D341Med (cell line): ENCODE data around the gene ZBED6.
"Not testable (repeated sequence)": the region's sequence is repeated elsewhere in the genome, so short reads cannot be mapped to it uniquely, and the experiment has no call there.

Experiments
- DNase-seq: peaks from one replicate; pipeline ENCODE4 v3.0.0; 2012; ENCODE audit warnings: low spot score

Gene ZBED6

DNA sequence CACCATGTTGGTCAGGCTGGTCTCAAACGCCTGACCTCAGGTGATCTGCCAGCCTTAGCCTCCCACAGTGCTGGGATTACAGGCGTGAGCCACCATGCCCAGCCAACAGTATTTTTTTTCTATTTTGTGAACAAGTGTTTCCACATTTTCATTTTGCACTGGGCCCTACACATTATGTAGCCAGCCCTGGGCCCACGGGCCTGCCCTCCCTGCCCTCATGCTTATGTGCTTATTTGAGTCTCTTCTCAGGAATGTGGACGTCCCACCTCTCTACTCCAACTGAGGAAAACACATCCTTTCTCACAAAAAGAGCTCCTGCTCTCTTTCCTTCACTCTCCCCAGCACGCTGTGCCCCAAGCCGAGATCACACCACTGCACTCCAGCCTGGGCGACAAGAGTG is 13.5 kb upstream of the ZBED6 start:
- no peak for DNase-seq

DNA sequence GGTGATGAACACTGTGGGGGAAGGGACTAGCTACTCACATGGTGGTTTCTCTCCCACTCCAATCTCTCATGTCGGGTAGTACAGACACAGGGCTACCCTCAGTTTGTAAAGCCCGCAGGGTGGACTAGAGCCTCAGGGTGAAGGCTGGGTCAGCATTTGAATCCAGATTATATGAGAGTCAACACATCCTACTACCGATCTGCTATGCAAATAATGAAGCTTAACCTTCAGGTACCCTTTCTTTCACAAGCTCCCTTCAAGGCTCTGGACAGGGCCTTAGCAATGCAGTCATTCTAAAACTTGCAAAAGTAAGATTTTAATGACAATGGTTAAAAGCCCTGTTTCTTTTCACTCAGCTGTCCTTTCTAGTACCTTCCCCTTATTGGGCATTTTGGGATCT is 5.5 kb upstream of the ZBED6 start:
- no peak for DNase-seq

DNA sequence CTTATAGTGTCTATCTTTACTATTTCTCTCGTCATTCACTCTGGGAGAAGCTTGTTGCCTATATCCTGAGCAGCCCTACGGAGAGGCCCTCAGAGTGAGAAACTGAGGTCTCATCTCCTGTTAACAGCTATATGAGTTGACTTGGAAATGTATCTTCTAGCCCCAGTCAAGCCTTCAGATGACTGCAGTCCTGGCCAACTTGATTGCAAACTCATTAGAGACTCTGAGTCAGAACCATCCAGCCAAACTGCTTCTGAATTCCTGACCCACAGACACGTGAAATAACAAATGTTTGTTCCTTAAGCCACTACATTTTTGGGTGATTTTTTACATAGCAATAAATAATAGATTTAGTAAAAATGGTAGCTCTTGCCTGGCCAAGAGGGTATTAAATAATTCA is 3.9 kb upstream of the ZBED6 start:
- no peak for DNase-seq

DNA sequence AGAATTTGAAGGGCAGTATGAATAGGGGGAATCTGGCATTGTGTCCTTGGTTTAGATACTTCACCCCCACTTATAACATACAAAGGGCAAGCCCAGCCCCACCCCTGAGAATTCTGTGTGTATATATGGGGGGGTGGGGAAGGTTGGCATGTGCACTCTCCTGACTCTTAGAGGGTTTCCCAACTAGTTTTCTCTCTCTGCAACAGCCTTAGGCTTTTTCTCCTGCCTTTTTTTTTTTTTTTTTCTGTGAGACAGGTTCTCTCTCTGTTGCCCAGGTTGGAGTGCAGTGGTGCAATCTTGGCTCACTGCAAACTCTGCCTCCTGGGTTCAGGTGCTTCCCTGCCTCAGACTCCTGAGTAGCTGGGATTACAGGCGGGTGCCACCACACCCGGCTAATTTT is 2.9 kb upstream of the ZBED6 start:
- DNase-seq, result no peak

DNA sequence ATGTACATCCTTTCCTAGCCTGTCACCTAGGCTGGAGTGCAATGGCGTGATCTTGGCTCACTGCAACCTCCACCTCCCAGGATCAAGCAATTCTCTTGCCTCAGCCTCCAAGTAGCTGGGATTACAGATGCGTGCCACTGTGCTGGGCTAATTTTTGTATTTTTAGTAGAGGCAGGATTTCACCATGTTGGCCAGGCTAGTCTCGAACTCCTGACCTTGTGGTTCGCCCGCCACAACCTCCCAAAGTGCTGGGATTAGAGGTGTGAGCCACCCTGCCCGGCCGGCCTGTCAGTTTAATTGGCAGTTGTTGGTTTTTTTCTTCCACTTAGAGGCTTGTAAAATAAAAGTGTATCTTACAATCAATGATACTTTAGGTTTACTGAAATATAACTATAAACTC is 1.9 kb upstream of the ZBED6 start:
- DNase-seq, result not testable (repeated sequence)

DNA sequence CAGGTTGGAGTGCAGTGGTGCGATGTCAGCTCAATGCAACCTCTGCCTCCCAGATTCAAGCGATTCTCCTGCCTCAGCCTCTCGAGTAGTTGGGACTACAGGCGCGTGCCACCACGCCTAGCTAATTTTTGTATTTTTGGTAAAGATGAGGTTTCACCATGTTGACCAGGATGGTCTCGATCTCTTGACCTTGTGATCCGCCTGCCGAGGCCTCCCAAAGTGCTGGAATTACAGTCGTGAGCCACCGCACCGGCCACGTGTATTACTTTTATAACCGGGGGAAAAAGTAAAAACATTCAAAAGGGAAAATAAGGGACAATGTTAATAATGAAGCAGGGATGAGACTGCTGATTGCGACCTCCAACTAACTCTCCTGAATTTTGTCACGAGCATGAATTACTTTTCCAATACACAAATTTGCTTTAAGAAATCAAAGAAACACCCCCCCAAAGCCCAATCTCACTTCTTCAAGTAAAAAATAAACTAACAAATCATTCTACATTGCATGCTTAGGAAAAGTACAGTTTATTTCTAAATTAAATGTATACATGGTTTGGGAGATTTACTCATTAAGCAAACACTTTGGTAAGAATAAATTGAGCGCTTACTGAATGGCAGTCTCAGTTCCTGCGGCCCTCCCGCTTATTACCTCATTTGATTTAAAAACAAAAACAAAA is 521 bp upstream of the ZBED6 start:
- DNase-seq, result no peak

DNA sequence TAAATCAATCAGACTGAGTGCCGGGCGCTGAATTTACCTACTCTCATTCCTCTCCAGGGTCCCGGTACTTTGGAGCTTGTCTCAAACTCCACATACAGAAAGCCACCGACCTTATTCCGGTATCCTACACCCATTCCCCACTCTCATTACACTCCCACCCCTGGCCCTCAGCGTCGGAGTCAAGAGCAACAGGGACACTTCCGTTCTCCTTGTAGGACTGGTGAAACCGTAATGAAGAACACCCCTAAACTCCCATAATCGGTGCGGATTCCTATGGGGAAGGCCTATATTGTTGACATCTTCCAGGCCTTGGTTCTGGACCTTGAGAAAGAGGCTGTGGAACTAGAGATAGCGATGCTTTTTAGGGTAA is 798 bp downstream of the ZBED6 start:
- peak; percentile 31 for DNase-seq

DNA sequence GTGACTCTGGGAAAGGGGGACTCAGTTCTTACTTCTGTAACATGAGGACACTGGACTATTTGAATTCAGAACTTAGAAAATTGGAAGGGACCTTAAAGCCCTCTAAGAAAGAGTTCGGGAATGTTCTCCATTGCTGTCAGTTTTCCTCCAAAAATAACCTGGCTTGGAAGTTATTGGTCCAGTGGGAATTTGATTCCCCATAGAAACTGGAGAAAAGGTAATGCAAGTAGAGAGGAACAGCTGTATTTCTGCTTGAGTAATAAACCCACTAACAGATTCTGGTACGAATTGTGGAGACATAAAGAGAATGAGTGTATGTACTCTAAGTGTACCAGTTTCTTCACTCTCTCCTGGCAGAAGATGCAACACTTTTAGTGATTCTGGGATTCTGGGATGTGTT is 1.8 kb downstream of the ZBED6 start:
- DNase-seq, result no peak

DNA sequence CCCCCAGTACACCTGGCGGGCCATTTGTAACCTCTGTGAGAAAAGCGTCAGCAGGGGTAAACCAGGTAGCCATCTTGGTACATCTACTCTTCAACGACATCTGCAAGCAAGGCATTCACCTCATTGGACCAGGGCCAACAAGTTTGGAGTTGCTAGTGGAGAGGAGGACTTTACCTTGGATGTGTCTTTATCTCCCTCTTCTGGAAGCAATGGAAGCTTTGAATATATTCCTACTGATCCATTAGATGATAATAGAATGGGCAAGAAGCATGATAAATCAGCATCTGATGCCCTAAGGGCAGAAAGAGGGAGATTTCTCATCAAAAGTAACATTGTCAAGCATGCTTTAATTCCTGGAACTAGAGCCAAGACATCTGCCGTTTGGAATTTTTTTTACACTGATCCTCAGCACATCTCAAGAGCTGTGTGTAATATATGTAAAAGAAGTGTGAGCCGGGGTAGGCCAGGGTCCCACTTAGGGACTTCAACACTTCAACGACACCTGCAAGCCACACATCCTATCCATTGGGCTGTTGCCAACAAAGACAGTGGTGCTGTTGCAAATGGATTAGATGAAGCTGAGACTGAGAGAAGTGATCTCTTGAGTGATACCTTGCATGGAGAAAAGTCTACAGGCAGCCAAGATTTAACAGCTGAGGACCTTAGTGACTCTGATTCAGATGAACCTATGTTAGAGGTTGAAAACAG is 2.7 kb downstream of the ZBED6 start:
- no peak for DNase-seq

DNA sequence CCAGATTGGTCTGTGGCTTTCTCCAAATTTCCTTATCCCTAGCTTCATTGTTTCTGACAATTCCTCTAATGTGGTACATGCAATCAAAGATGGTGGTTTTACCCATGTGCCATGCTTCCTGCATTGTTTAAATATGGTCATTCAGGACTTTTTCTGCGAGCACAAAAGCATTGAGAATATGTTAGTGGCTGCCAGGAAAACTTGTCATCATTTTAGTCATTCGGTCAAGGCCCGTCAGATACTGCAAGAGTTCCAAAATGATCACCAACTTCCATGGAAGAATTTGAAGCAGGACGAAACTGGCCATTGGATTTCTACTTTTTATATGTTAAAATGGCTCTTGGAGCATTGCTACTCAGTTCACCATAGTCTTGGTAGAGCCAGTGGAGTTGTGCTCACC is 3.7 kb downstream of the ZBED6 start:
- no peak for DNase-seq

DNA sequence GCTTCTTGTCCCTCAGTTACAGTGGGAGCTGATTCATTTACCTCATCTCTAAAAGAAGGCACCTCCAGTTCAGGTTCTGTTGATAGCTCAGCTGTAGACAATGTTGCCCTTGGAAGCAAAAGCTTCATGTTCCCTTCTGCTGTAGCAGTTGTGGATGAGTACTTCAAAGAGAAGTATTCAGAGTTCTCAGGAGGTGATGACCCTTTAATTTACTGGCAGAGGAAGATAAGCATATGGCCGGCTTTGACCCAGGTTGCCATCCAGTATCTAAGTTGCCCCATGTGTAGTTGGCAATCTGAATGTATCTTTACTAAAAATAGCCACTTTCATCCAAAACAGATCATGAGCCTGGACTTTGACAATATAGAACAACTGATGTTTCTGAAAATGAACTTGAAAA is 4.5 kb downstream of the ZBED6 start:
- no peak for DNase-seq

DNA sequence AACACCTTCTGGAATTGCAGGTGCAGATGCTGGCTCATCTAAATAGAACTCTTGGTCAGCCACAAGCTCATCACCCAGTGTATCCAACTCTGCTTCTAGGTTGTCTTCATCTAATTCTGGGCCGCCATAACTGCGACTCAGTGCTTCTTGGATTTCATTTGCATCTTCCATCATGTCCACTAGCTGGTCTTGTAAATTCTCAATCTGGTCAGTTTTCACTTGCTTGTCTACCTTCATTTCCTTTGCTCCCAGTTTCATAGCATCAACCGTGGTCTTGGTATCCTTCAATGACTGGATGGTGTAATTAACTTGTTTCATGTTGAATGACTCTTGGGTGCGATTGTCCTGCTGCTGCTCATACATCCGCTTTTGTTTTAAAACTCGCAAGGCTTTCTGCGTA is 10.3 kb downstream of the ZBED6 start:
- no peak for DNase-seq

DNA sequence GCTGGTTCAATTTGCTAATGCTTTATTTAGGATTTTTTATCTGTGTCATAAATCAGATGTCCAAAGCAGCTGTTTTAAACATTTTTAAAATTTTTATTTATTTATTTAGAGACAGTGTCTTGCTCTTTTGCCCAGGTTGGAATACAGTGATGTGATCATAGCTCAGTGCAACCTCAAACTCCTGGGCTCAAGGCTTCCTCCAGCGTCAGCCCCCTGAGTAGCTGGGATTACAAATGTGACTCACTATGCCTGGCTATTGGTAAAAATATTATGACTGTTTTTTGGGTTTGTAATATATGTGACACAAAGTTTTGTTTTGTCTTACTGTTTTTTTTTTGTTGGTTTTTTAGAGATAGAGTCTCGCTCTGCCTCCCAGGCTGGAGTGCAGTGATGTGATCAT is 11.8 kb downstream of the ZBED6 start:
- DNase-seq, result no peak

DNA sequence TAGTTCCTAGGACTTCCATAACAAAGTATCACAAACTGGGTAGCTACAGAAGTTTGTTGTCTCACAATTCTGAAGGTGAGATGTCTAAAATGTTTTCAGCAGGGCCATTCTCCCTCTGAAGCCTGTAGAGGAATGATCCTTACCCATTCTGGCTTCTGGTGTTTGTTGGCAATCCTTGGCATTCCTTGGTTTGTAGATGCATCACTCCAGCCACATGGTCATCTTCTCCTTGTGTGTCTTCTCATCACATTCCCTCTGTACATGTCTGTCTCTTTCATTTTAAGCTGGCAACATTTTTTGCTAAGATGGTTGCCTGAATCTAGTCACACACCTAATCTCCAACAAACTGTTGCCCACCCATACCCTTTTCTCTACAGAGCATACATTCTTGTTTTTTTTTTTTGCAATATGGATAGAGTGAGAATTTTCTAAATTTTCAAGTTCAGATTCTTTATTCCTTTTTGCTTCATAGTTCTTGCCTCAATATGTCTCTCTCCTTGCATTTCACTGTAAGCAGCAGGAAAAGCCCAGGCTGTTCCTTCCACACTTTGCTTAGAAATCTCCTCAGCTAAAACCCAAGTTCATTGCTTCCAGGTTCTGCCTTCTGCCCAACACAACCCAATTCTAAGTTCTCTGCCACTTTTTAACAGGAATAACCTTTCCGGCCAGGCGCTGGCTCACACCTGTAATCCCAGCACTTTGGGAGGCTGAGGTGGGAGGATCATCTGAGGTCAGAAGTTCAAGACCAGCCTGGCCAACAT is 18.3 kb downstream of the ZBED6 start:
- no peak for DNase-seq

DNA sequence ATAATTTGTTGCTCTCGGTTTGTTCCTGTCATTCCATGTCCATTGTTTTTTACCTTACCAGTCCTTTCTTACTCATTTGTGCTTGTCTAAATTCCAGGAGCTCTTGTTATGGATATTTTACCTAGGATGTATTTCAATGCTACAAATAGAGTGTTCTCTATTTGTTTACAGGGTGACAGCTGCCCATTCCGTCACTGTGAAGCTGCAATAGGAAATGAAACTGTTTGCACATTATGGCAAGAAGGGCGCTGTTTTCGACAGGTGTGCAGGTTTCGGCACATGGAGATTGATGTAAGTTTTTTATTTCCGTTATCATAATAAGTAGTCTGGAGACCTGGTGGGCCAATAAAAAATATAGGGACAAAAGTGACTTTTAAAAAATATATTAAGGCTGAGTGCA is 23.0 kb downstream of the ZBED6 start:
- no peak for DNase-seq

DNA sequence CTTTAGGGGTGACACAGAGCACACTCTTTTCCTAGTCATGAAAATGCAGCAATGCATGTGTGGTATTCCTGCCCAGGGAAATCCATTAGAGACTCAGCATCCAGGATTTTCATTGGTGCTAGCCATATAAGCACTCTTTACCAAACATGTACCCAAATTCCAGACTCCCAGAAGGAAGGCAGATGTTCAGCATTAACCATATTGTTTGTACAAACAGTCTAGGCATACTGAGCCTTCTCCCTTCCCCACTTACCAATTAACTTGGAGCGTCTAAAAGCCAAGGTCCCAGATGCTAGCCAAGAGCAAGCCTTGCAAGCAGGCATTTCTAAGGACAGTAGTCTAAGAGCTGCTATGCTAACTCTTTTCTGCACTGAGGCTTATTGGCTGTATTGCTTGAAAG is 27.9 kb downstream of the ZBED6 start:
- no peak for DNase-seq

DNA sequence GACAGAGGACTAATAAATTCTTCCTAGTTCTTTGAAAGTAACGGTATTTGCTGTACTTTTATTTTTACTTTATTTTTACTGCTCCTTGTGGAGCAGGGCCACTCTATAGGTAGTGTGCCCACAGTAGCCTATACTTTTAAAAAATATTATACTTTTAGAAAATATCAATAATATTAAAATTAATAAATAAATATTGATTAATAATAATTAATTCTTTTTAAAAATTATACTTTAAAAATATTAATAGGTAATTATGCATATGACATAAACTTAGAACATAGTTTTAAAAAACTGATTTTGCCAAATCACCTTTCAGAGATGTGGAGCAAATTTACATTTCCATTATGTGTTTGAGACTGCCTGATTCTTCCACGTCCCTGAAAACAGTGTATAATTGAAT is 30.8 kb downstream of the ZBED6 start:
- DNase-seq, result no peak

DNA sequence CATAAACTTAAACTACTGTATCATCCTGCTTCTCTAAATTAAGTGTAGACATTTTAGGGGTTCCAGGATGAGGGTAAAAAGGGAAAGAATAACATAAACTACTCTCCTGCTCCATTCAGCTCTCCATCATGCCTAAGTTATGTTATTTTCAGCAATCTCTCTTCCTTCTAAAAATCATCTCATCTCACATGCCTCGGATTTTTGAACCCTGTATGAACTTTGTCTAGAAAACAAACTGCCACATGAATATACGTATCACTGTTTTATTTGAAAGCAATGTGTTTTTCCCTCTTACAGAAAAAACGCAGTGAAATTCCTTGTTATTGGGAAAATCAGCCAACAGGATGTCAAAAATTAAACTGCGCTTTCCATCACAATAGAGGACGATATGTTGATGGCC is 32.6 kb downstream of the ZBED6 start:
- no peak for DNase-seq

DNA sequence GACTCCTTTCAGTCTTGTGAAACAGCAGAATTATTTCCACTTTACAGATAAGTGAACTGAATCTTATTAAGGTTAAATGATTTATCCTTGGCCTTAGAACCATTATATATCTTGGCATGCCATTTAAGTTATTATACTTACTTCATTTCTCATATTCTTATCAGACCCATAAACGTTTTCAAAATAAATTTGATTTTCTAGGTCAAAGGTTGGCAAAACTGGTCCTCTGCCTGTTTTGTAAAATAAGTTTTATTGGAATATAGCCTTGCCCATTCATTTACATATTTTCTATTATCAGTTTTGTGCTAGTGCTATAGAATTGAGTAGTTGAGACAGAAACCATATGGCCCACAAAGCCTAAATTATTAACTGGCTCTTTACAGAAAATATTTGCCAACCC is 33.1 kb downstream of the ZBED6 start:
- no peak for DNase-seq

DNA sequence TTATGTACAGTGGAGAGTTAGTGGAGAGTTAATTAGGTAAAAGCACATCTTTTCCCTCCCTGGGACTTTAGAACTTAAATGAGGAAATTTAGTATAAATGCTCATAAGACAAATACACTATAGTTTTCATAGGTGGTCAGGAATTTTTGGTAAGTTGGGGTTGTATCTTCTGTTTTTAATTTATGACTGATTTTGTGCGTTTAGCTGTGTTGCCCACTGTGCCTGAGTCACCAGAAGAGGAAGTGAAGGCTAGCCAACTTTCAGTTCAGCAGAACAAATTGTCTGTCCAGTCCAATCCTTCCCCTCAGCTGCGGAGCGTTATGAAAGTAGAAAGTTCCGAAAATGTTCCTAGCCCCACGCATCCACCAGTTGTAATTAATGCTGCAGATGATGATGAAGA is 33.8 kb downstream of the ZBED6 start:
- not testable (repeated sequence) for DNase-seq

DNA sequence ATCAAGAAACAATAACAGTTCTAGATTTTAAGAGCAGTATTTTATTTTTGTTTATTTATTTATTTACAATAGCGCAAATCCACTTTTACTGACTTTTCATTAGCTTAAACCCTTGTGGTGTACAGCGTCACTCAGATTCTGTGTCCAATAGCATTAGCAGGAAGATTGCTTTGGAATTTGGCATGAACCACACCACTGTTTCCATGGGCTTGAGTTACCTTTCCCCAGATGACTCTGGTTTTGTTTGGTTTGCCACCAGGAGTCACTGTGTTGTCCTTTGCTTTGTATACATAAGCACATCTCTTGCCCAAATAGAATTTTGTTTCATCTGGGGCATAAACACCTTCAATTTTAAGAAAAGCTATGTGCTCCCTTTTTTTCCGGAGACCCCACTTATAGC is 40.1 kb downstream of the ZBED6 start:
- DNase-seq, result no peak

DNA sequence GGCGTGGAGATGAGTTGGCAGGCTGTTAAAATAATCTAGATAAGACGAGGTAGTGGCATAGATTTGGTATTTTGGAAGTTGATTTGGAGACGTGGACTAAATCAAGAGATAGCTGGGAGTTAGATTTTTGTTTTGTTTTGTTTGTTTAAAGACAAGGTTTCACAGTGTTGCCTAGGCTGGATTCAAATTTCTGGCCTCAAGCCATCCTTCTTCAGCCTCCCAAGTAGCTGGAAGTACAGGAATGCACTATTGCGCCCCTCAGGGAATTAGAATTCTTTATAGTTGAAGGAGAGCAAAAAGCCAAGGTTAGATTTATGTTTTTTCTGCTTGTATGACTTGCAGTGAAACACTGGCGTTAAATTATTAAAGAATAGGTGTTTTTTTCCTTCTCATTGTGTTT is 43.7 kb downstream of the ZBED6 start:
- no peak for DNase-seq

DNA sequence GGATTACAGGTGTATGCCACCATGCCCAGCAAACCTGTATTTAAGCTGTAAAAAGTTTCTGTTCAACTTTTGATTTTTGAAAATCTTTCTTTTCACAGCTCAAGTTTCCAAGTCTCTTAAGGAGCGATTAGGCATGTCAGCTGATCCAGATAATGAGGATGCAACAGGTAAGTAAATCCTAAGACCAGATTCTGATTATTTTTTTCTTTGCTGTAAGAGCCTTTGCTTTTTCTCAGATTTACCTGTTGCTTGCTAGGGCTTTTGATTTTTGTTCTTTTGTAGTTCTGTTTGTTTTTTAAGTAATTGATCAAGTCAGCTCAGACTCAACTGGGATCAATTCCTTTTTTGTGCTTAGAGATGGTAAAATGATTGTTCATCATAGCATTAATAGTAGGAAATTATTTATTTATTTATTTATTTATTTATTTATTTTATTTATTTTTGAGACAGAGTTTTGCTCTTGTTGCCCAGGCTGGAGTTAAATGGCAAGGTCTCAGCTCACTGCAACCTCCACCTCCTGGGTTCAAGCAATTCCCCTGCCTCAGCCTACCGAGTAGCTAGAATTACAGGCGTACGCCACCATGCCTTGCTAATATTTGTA is 44.9 kb downstream of the ZBED6 start:
- no peak for DNase-seq
